ENCODE results near the gene CCSER1. TPM values are rescaled to one million over a fixed set of nuclear protein-coding genes. Genes with fewer than 3 reads are reported as not detected.

Gene CCSER1
- polyA plus RNA-seq, 1 experiment: not detected

- no peak for TF ChIP-seq CTCF (IDR thresholded peaks at IDR 0.05; ENCODE audit: insufficient read depth, low read depth, low read length)
- ChIA-PET CTCF (no interaction called here), POLR2A (no interaction called here)
- Histone ChIP-seq H3K4me3 (ENCODE audit: low read depth, low read length) (no peak overlapping the region), H3K36me3 (ENCODE audit: control insufficient read depth, insufficient read depth, low read length) (no peaks in the 10 kb centered on the region), H3K27me3 (ENCODE audit: control insufficient read depth, insufficient read depth, low read length) (no peaks in the 10 kb centered on the region)
- no peak for DNase-seq (ENCODE audit: low read depth)
These were observed 1171.6 kb downstream of the CCSER1 start for GRCh38 chr4:91298824-91299223.

GRCh38 chr4:91302120-91302519 lies 1174.9 kb downstream of the CCSER1 start:
- POLR2A ChIA-PET: no interaction called here
- CTCF ChIA-PET: no interaction called here
- H3K27me3 ChIP-seq (ENCODE audit: control insufficient read depth, insufficient read depth, low read length): no peaks in the 10 kb centered on the region
- no peak overlapping the region for H3K4me3 ChIP-seq (ENCODE audit: low read depth, low read length)
- no peak for TF ChIP-seq CTCF (IDR thresholded peaks at IDR 0.05; ENCODE audit: insufficient read depth, low read depth, low read length)
- DNase-seq (ENCODE audit: low read depth): no peak
- no peaks in the 10 kb centered on the region for H3K36me3 ChIP-seq (ENCODE audit: control insufficient read depth, insufficient read depth, low read length)

GRCh38 chr4:91304292-91304691 lies 1177.1 kb downstream of the CCSER1 start:
- Histone ChIP-seq H3K4me3 (ENCODE audit: low read depth, low read length) (no peak overlapping the region), H3K27me3 (ENCODE audit: control insufficient read depth, insufficient read depth, low read length) (no peaks in the 10 kb centered on the region), H3K36me3 (ENCODE audit: control insufficient read depth, insufficient read depth, low read length) (no peaks in the 10 kb centered on the region)
- ChIA-PET POLR2A (no interaction called here), CTCF (no interaction called here)
- no peak for TF ChIP-seq CTCF (IDR thresholded peaks at IDR 0.05; ENCODE audit: insufficient read depth, low read depth, low read length)
- DNase-seq (ENCODE audit: low read depth): no peak

GRCh38 chr4:91317434-91317833 lies 1190.2 kb downstream of the CCSER1 start:
- no peaks in the 10 kb centered on the region for H3K27me3 ChIP-seq (ENCODE audit: control insufficient read depth, insufficient read depth, low read length)
- H3K36me3 ChIP-seq (ENCODE audit: control insufficient read depth, insufficient read depth, low read length): no peaks in the 10 kb centered on the region
- no peak overlapping the region for H3K4me3 ChIP-seq (ENCODE audit: low read depth, low read length)
- no peak for DNase-seq (ENCODE audit: low read depth)
- no peak for TF ChIP-seq CTCF (IDR thresholded peaks at IDR 0.05; ENCODE audit: insufficient read depth, low read depth, low read length)
- ChIA-PET CTCF (no interaction called here), POLR2A (no interaction called here)

GRCh38 chr4:91319556-91320268 lies 1192.5 kb downstream of the CCSER1 start:
- H3K36me3 ChIP-seq (ENCODE audit: control insufficient read depth, insufficient read depth, low read length): no peaks in the 10 kb centered on the region
- no peak overlapping the region for H3K4me3 ChIP-seq (ENCODE audit: low read depth, low read length)
- ChIA-PET POLR2A (no interaction called here), CTCF (no interaction called here)
- DNase-seq (ENCODE audit: low read depth): no peak
- no peak for TF ChIP-seq CTCF (IDR thresholded peaks at IDR 0.05; ENCODE audit: insufficient read depth, low read depth, low read length)
- no peaks in the 10 kb centered on the region for H3K27me3 ChIP-seq (ENCODE audit: control insufficient read depth, insufficient read depth, low read length)

Measured in BJ (cell line).